ENCODE results near the gene DNAH17.

The DNAH17 gene

GRCh38 chr17:78428025-78428575, 149.1 kb downstream of the DNAH17 start:
- no peak for TF ChIP-seq CTCF (conservative IDR thresholded peaks at IDR 0.05; ENCODE audit: low read length)
- no peak overlapping the region for H3K4me3 ChIP-seq (ENCODE audit: low read length)
- DNase-seq (ENCODE audit: low read depth), result no peak

- no peak overlapping the region for H3K4me3 ChIP-seq (ENCODE audit: low read length)
- DNase-seq (ENCODE audit: low read depth), result no peak
- no peak for TF ChIP-seq CTCF (conservative IDR thresholded peaks at IDR 0.05; ENCODE audit: low read length)
Measured at GRCh38 chr17:78427140-78427539, 150.1 kb downstream of the DNAH17 start.

GRCh38 chr17:78426293-78426879, 150.8 kb downstream of the DNAH17 start:
- DNase-seq (ENCODE audit: low read depth), result no peak
- no peak for TF ChIP-seq CTCF (conservative IDR thresholded peaks at IDR 0.05; ENCODE audit: low read length)
- no peak overlapping the region for H3K4me3 ChIP-seq (ENCODE audit: low read length)

GRCh38 chr17:78425429-78425828, 151.8 kb downstream of the DNAH17 start:
- no peak overlapping the region for H3K4me3 ChIP-seq (ENCODE audit: low read length)
- TF ChIP-seq CTCF (conservative IDR thresholded peaks at IDR 0.05; ENCODE audit: low read length), result no peak
- no peak for DNase-seq (ENCODE audit: low read depth)

- no peak for DNase-seq (ENCODE audit: low read depth)
- no peak for TF ChIP-seq CTCF (conservative IDR thresholded peaks at IDR 0.05; ENCODE audit: low read length)
- H3K4me3 ChIP-seq (ENCODE audit: low read length), result no peak overlapping the region
Measured at GRCh38 chr17:78423961-78424675, 153.1 kb downstream of the DNAH17 start.

- DNase-seq (ENCODE audit: low read depth), result no peak
- no peak for TF ChIP-seq CTCF (conservative IDR thresholded peaks at IDR 0.05; ENCODE audit: low read length)
- H3K4me3 ChIP-seq (ENCODE audit: low read length), result no peak overlapping the region
Measured at GRCh38 chr17:78422872-78423588, 154.2 kb downstream of the DNAH17 start.

Data from AG10803 (cell line).